Activated naive CD8-positive, alpha-beta T cell (primary cell): ENCODE data around the gene TTC28.
"Not testable (repeated sequence)": the region's sequence is repeated elsewhere in the genome, so short reads cannot be mapped to it uniquely, and the experiment has no call there.

ENCODE experiments used
- H3K27ac Mint-ChIP-seq: one replicate; pipeline ENCODE4 v1.8.0; 2021; ENCODE audit warnings: mixed read lengths
- H3K27me3 Mint-ChIP-seq: one replicate; pipeline ENCODE4 v1.8.0; 2021; ENCODE audit warnings: mixed read lengths
- H3K36me3 Mint-ChIP-seq: one replicate; pipeline ENCODE4 v1.8.0; 2021; ENCODE audit warnings: mixed read lengths
- H3K4me1 Mint-ChIP-seq: one replicate; pipeline ENCODE4 v1.8.0; 2021; ENCODE audit warnings: low read depth, mixed read lengths
- H3K4me3 Mint-ChIP-seq: one replicate; pipeline ENCODE4 v1.8.0; 2021; ENCODE audit warnings: mild to moderate bottlenecking, mixed read lengths
- H3K9me3 Mint-ChIP-seq: one replicate; pipeline ENCODE4 v1.8.0; 2021; ENCODE audit warnings: low read depth, mixed read lengths

TTC28 gene

GRCh38 chr22:28600546-28601143, 79.0 kb downstream of the TTC28 start:
- no peak overlapping the region for H3K4me3 Mint-ChIP-seq
- no peaks in the 10 kb centered on the region for H3K4me1 Mint-ChIP-seq
- H3K36me3 Mint-ChIP-seq, result no peaks in the 10 kb centered on the region
- H3K9me3 Mint-ChIP-seq, result no peaks in the 10 kb centered on the region
- H3K27ac Mint-ChIP-seq, result no peak overlapping the region
- peaks cover 7% of the 10 kb centered on the region for H3K27me3 Mint-ChIP-seq

- H3K4me3 Mint-ChIP-seq, result no peak overlapping the region
- no peak overlapping the region for H3K27ac Mint-ChIP-seq
- no peaks in the 10 kb centered on the region for H3K36me3 Mint-ChIP-seq
- peaks cover 6% of the 10 kb centered on the region for H3K27me3 Mint-ChIP-seq
- H3K9me3 Mint-ChIP-seq, result no peaks in the 10 kb centered on the region
- no peaks in the 10 kb centered on the region for H3K4me1 Mint-ChIP-seq
Measured at GRCh38 chr22:28599693-28600092, 79.9 kb downstream of the TTC28 start.

GRCh38 chr22:28597665-28598064, 82.0 kb downstream of the TTC28 start:
- Mint-ChIP-seq H3K9me3 (no peaks in the 10 kb centered on the region), H3K27ac (no peak overlapping the region), H3K4me1 (no peaks in the 10 kb centered on the region), H3K36me3 (no peaks in the 10 kb centered on the region), H3K4me3 (no peak overlapping the region), H3K27me3 (peaks cover 9% of the 10 kb centered on the region)

GRCh38 chr22:28594797-28595462, 84.7 kb downstream of the TTC28 start:
- H3K27me3 Mint-ChIP-seq, result peaks cover 8% of the 10 kb centered on the region
- no peaks in the 10 kb centered on the region for H3K9me3 Mint-ChIP-seq
- H3K4me3 Mint-ChIP-seq, result no peak overlapping the region
- no peak overlapping the region for H3K27ac Mint-ChIP-seq
- no peaks in the 10 kb centered on the region for H3K36me3 Mint-ChIP-seq
- H3K4me1 Mint-ChIP-seq, result no peaks in the 10 kb centered on the region

- H3K9me3 Mint-ChIP-seq, result no peaks in the 10 kb centered on the region
- H3K4me3 Mint-ChIP-seq, result no peak overlapping the region
- H3K36me3 Mint-ChIP-seq, result no peaks in the 10 kb centered on the region
- H3K27ac Mint-ChIP-seq, result no peak overlapping the region
- no peaks in the 10 kb centered on the region for H3K4me1 Mint-ChIP-seq
- peaks cover 8% of the 10 kb centered on the region for H3K27me3 Mint-ChIP-seq
Measured at GRCh38 chr22:28594076-28594796, 85.4 kb downstream of the TTC28 start.

GRCh38 chr22:28593299-28593698, 86.3 kb downstream of the TTC28 start:
- no peak overlapping the region for H3K27ac Mint-ChIP-seq
- no peaks in the 10 kb centered on the region for H3K4me1 Mint-ChIP-seq
- H3K27me3 Mint-ChIP-seq, result peaks cover 8% of the 10 kb centered on the region
- no peaks in the 10 kb centered on the region for H3K9me3 Mint-ChIP-seq
- no peaks in the 10 kb centered on the region for H3K36me3 Mint-ChIP-seq
- no peak overlapping the region for H3K4me3 Mint-ChIP-seq

GRCh38 chr22:28589102-28589750, 90.4 kb downstream of the TTC28 start:
- Mint-ChIP-seq H3K9me3 (no peaks in the 10 kb centered on the region), H3K36me3 (no peaks in the 10 kb centered on the region), H3K27ac (no peak overlapping the region), H3K4me1 (no peaks in the 10 kb centered on the region), H3K27me3 (peaks cover 6% of the 10 kb centered on the region), H3K4me3 (no peak overlapping the region)

- H3K9me3 Mint-ChIP-seq, result no peaks in the 10 kb centered on the region
- H3K27me3 Mint-ChIP-seq, result peaks cover 6% of the 10 kb centered on the region
- no peak overlapping the region for H3K4me3 Mint-ChIP-seq
- H3K4me1 Mint-ChIP-seq, result no peaks in the 10 kb centered on the region
- no peak overlapping the region for H3K27ac Mint-ChIP-seq
- H3K36me3 Mint-ChIP-seq, result no peaks in the 10 kb centered on the region
Measured at GRCh38 chr22:28585324-28585723, 94.3 kb downstream of the TTC28 start.

- H3K36me3 Mint-ChIP-seq, result no peaks in the 10 kb centered on the region
- H3K27ac Mint-ChIP-seq, result no peak overlapping the region
- H3K4me3 Mint-ChIP-seq, result no peak overlapping the region
- H3K27me3 Mint-ChIP-seq, result peaks cover 9% of the 10 kb centered on the region
- no peaks in the 10 kb centered on the region for H3K4me1 Mint-ChIP-seq
- H3K9me3 Mint-ChIP-seq, result no peaks in the 10 kb centered on the region
Measured at GRCh38 chr22:28582806-28583205, 96.8 kb downstream of the TTC28 start.

GRCh38 chr22:28581016-28581415, 98.6 kb downstream of the TTC28 start:
- Mint-ChIP-seq H3K36me3 (no peaks in the 10 kb centered on the region), H3K4me1 (no peaks in the 10 kb centered on the region), H3K4me3 (no peak overlapping the region), H3K27ac (no peak overlapping the region), H3K27me3 (peaks cover 15% of the 10 kb centered on the region), H3K9me3 (no peaks in the 10 kb centered on the region)

- Mint-ChIP-seq H3K27me3 (peaks cover 14% of the 10 kb centered on the region), H3K4me3 (no peak overlapping the region), H3K36me3 (no peaks in the 10 kb centered on the region), H3K4me1 (no peaks in the 10 kb centered on the region), H3K9me3 (no peaks in the 10 kb centered on the region), H3K27ac (no peak overlapping the region)
Measured at GRCh38 chr22:28576162-28576561, 103.5 kb downstream of the TTC28 start.

GRCh38 chr22:28574159-28574788, 105.4 kb downstream of the TTC28 start:
- H3K27me3 Mint-ChIP-seq, result peaks cover 14% of the 10 kb centered on the region
- no peaks in the 10 kb centered on the region for H3K36me3 Mint-ChIP-seq
- H3K27ac Mint-ChIP-seq, result no peak overlapping the region
- H3K9me3 Mint-ChIP-seq, result no peaks in the 10 kb centered on the region
- H3K4me1 Mint-ChIP-seq, result no peaks in the 10 kb centered on the region
- no peak overlapping the region for H3K4me3 Mint-ChIP-seq

GRCh38 chr22:28570696-28571373, 108.8 kb downstream of the TTC28 start:
- no peak overlapping the region for H3K27ac Mint-ChIP-seq
- H3K36me3 Mint-ChIP-seq, result no peaks in the 10 kb centered on the region
- H3K4me3 Mint-ChIP-seq, result no peak overlapping the region
- no peaks in the 10 kb centered on the region for H3K9me3 Mint-ChIP-seq
- no peaks in the 10 kb centered on the region for H3K4me1 Mint-ChIP-seq
- peaks cover 12% of the 10 kb centered on the region for H3K27me3 Mint-ChIP-seq

- not testable (repeated sequence) for H3K4me3 Mint-ChIP-seq, H3K36me3 Mint-ChIP-seq, H3K4me1 Mint-ChIP-seq, H3K9me3 Mint-ChIP-seq, H3K27ac Mint-ChIP-seq
- peaks cover 12% of the 10 kb centered on the region for H3K27me3 Mint-ChIP-seq
Measured at GRCh38 chr22:28568974-28569373, 110.7 kb downstream of the TTC28 start.
